NCI-H460 (cell line): ENCODE data around the gene VSIG10L. TPM values are rescaled to one million over a fixed set of nuclear protein-coding genes. Genes with fewer than 3 reads are reported as not detected.

Experiments
- DNase-seq: peaks from one replicate; pipeline ENCODE4 v3.0.0-alpha.2; 2016; ENCODE audit warnings: low read depth; ENCODE audit errors: extremely low read depth
- total RNA-seq: library from RNA; depleted of rRNA; stranded (reverse); fragments of >200 nt; shearing (Covaris generic); gene quantifications from 2 replicates; pipeline ENCODE4 v1.2.3, GENCODE V29; 2014

Gene VSIG10L
- total RNA-seq, 1 experiment from 2014 or later, result 1.2 TPM

DNA sequence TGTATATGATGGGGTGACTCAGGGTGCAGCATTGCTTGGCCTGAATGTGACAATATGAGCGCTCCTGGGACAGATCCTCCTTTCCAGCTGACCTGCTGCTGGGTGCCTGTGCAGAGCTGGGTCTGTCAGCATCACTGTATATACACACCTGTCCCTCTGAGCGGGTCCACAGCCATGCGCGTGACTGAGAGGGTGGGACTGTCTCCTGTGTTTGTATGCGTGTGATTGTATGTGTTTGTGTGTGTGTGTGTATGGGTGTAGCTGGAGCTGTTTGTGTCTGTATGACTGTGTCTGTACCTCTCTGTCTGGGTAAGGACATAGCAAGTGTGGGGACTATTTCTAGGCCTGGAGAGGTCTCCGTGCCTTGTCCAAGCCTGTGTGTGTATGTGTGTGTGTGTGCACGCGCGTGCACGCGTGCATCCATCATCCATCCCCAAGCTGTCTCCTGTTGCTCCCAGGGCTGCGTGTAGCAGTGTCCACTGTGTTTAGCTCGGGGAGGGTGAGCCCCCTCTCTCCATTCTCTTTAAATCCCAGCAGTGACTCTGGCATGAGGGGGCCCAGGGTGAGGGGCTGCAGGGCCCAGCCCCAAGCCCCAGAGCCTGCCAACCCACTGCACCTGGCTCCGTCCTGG is 22.2 kb downstream of the VSIG10L start:
- no peak for DNase-seq

GRCh38 chr19:51318687-51319648 is 23.0 kb downstream of the VSIG10L start:
- DNase-seq, result no peak

DNA sequence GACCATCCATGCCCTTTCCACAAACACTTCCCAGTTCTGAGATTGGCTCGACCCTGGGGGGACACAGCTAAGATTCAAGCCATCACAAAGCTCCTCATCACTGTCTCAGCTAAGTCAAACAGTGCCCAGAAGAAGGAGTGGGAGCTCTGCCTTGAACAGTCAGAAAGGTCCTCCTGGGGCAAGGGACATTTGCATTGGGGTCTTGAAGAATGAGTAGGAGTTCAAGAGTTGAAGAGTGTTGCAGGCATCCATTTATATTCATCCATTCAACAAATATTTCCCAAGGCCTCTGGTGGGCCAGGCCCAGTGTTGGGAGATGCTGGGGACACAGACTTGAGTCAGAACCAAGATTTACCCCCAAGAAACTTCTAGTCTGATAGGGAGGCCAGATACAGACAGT is 24.0 kb downstream of the VSIG10L start:
- no peak for DNase-seq

DNA sequence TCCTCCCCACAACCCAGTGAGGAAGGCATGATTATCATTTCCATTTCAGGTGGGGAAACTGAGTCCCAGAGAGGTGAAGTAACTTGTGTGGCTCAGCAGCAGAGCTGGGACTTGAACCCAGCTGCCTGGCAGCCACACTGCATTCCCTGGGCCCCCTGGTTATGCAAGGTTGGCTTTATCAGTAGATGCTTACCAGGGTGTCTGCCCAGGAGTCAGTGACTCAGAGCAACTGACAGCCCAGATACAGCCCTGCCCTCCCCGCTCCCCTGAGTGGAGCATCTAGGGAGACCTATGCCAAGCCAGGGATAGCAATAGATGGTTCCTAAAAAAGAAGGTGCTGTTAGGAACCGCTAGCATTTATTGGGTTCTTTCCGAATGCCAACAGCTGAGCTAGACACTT is 24.6 kb downstream of the VSIG10L start:
- no peak for DNase-seq

DNA sequence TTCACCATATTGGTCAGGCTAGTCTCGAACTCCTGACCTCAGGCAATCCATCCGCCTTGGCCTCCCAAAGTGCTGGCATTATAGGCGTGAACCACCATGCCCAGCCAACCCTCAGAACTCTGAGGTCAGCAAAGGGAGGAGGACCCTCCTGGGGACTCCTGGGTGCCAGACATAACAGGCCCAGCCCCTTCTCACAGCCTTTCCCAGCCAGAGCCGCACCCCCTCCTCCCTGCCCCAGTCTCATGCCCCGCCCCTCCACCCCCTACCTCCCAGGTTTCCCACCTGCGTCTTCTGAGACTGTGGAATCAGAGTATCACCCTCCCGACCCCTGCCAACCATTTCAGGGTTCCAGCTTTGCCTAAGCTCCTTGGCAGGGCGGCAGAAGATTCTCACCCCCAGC is 25.3 kb downstream of the VSIG10L start:
- no peak for DNase-seq

DNA sequence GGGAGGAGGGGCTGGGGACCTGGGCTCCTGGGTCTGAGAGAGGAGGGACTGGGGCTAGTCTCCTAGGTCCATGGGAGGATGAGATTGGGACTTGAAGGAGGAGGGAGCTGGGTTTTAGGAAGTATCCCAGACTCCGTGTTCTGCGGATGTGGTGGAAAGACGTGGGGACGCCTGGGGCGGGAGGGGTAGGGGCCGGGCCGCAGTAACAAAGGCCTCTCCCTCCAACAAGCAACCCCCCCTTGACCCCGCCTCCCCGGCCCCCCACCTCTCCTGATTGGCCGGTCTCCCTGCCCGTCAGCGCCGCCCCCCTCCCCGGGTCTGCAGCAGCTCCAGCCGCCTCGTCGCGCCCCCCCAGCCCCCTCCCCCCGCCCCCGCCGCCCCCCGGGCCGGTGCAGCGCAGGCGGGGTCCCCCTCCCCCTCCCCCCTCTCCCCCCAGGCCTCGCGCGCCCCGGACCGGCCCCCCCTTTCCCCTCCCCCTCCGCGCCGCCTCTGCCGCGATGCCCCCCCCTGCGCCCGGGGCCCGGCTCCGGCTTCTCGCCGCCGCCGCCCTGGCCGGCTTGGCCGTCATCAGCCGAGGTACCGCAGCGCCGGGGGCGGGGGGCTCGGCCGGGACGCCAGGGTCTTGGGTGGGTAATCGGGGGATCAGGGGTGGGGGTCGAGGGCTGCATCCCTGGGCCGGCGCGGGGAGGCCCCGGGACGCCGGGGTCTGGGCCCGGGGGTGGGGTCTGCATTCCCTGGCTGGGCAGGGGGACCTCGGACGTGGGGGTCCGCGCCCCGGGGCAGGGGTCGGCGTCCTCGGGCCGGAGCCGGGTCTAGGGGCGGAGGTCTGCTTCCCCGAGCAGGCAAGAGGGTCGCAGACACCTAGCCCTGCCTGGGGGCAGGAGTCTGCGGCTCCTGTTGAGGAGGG is 30.3 kb downstream of the VSIG10L start, which contains the start of gene IGLON5:
Gene IGLON5 (plus strand): TSS at position 294 of the 907 bp plus-strand sequence. CDS start 204 bp downstream, at position 498.
- DNase-seq, result no peak

GRCh38 chr19:51305479-51305878 is 36.5 kb downstream of the VSIG10L start:
- no peak for DNase-seq

DNA sequence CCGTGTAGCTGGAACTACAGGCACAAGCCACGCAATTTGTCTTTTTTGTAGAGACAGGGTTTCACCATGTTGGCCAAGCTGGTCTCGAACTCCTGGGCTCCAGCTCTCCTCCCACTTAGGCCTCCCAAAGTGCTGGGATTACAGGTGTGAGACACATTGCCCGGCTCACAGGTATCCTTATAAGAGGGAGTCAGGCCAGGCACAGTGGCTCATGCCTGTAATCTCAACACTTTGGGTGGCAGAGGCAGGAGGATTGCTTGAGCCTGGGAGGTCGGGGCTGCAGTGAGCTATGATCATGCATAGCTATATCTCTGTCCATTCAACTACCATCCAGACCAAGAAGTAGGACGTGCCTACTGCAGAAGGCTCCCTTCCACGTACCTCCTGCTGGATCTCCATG is 40.7 kb downstream of the VSIG10L start:
- no peak for DNase-seq

DNA sequence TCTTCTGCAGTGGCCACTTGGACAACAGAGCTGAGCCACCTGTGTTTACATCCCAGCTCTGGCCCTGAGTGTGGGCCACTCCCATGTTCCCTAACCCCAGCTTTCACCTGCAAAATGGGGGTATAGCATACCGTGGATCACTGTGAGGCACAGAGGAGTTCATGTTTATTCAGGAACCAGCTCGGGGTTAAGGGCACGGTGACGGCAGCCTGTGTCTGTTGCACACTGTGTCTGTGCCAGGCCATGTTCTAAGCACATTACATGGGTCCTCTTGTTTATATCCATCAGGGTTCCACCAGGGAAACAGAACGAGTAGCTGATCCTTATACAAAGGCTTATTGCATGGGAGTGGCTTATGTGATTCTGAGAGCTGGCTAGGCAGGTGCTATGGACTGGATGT is 44.5 kb downstream of the VSIG10L start:
- DNase-seq, result no peak

- no peak for DNase-seq
Measured at GRCh38 chr19:51296336-51297093, 45.4 kb downstream of the VSIG10L start.

GRCh38 chr19:51295382-51296126 is 46.4 kb downstream of the VSIG10L start:
- DNase-seq, result no peak

GRCh38 chr19:51294977-51295375 is 47.0 kb downstream of the VSIG10L start:
- no peak for DNase-seq

DNA sequence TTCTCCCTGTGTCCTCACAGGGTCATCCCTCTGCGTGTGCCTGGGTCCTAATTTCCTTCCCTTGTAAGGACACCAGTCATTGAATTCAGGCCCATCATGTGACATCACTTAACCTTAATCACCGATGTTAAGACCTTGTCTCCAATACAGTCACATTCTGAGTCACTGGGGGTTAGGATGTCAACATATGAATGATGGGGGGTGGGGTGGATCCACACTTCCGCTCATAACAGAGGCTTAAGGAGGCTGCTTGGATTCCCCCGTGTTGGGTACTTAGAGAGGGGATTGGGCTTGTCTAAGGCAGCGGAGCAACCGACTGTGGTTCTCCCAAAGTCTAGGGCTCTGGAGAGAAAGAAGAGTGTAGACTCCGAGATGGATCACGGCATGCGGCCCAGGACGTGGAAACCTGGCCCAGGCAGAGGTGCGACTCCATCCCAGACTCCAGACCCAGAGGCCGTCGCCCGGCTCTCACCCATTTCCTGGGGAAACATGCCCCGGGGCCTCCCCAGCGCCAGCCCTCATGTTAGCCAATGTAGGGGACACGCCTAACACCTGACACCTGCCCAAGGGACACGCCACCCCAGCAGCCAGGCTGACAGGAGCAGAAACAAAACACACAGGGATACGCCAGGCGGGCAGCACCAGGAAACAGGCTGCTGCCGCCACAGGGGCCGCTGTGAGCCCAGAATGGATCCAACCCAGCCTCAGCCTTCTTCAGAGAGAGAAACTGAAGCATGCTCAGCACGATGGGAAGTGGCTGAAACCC is 47.5 kb downstream of the VSIG10L start:
- DNase-seq, result no peak

DNA sequence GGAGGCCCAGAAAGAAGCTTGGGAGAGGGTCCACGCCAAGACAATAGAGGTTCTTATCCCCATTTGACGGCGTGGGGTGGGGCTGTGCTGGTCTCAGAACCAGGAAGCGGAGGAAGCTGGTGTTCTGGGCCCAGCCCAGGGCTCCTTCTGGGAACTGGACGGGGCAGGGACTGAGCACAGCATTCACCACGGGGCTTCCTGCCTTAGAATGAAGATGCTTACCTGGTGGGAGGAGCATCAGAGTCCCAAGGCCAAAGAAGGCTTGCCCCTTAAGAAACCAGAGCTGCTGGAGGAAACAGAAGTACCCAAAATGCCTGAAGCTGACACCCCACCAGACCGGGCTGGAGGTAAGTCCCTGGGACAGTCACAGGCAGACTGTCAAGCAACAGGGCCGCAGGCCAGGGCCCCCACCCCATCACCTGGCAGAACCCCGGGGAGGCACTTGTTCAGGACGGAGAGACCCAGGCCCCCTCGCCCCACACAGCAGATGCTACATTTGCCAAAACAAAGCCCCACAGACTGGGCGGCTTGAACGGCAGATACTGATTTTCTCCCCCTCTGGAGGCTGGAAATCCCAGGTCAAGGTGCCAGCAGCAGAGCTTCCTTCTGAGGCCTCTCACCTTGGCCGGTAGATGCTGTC is 48.2 kb downstream of the VSIG10L start:
- DNase-seq, result no peak

- DNase-seq, result no peak
Measured at GRCh38 chr19:51292971-51293370, 49.0 kb downstream of the VSIG10L start.

DNA sequence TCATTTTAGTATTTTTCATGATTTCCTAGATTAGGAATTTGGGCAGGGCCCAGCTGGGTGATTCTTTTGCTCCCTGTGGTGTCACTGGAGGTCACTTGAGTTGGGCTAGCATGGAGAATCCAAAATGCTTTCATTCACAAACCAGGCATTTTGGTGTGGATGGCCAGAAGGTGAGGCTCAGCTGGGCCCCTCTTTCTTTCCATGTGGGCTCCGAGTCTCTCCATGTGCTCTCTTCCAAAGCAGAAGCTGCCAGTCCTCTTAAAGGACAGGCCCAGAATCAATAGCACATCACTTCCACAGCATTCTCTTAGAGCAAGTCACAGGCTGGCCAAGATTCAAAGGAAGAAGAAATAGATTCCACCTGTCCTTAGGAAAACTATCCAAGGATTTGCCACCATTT is 52.3 kb downstream of the VSIG10L start:
- DNase-seq, result no peak

DNA sequence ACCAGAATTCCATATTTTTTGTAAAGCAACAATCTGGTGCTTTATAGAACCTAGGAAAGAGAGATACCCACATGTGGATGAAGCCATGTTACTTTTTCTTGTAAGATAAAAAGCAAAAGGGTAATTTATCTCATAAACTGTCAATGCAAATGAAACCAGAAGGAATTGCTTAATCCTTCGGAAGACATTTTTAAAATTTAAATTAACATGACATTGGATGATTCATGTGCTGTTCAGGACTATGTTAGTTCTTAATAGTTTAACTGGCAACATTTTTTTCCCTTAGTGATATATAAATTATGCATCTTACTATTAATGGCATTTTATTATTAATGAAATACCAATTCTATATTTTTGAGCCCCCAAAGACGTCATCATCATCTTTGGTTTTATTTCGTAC is 56.3 kb downstream of the VSIG10L start:
- DNase-seq, result no peak

GRCh38 chr19:51282335-51282734 is 59.6 kb downstream of the VSIG10L start:
- no peak for DNase-seq
